ENCODE data around the gene SLC22A12.

DNA sequence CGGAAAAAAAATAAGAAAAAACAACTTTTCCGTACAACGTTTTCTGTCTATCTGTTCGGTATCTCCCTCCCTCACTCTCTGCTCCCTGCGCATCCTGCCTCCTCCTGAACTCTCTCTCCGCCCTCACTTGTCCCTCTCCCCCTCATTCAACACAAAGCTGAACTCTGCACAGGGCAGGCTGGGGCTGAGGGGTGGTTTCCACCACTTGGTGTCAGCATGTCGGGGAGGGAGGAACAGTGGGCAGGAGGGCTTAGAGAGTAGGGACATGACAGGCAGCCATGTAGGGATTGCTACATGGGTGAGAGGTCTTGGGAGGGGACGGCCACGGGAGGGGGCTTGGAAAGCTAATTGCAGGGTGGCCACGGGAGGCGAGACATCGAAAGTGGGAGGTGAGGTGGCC is 17.6 kb downstream of the SLC22A12 start:
- no peak for TF ChIP-seq POLR2A (IDR thresholded peaks at IDR 0.05)
- TF ChIP-seq, protein P1, sequence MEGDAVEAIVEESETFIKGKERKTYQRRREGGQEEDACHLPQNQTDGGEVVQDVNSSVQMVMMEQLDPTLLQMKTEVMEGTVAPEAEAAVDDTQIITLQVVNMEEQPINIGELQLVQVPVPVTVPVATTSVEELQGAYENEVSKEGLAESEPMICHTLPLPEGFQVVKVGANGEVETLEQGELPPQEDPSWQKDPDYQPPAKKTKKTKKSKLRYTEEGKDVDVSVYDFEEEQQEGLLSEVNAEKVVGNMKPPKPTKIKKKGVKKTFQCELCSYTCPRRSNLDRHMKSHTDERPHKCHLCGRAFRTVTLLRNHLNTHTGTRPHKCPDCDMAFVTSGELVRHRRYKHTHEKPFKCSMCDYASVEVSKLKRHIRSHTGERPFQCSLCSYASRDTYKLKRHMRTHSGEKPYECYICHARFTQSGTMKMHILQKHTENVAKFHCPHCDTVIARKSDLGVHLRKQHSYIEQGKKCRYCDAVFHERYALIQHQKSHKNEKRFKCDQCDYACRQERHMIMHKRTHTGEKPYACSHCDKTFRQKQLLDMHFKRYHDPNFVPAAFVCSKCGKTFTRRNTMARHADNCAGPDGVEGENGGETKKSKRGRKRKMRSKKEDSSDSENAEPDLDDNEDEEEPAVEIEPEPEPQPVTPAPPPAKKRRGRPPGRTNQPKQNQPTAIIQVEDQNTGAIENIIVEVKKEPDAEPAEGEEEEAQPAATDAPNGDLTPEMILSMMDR (IDR thresholded peaks at IDR 0.05) = no peak
